ENCODE measurements around the gene ACTMAP. TPM values are rescaled to one million over a fixed set of nuclear protein-coding genes. Genes with fewer than 3 reads are reported as not detected.

ACTMAP gene
- total RNA-seq, 1 experiment from 2014 or later = 27.7 TPM

GRCh38 chr19:40726279-40726678 is 24.0 kb downstream of the ACTMAP start:
- H3K9me3 Mint-ChIP-seq = peaks cover 0 to 3% of the 10 kb centered on the region in 2 experiments; a peak in 1 of 5 replicates
- no peaks in the 10 kb centered on the region for H3K79me1 ChIP-seq (ENCODE audit: insufficient read depth, low read depth, low read length, poor library complexity, severe bottlenecking)
- WGBS (ENCODE audit: extremely low coverage, insufficient read length, low lambda C conversion rate) = no CpG with 5 or more reads among the region's 4 CpGs

More at GRCh38 chr19:40726279-40726678, 24.0 kb downstream of the ACTMAP start:
- no peak overlapping the region for H3K27ac Mint-ChIP-seq
- Histone ChIP-seq H3K23ac (ENCODE audit: insufficient read length, low read depth, low read length) (no peak overlapping the region), H4K20me1 (ENCODE audit: control insufficient read depth, insufficient read depth, insufficient read length) (no peaks in the 10 kb centered on the region), H3K4me1 (ENCODE audit: insufficient read depth, low read length) (no peaks in the 10 kb centered on the region), H3K27me3 (ENCODE audit: insufficient read depth, low read length) (no peaks in the 10 kb centered on the region), H3K79me2 (ENCODE audit: insufficient read depth, low read length) (peaks cover 2% of the 10 kb centered on the region; the same call in 1 of the 2 replicates), H2BK12ac (ENCODE audit: insufficient read length, low read depth, low read length) (no peak overlapping the region), H3K27ac (ENCODE audit: insufficient read length, low read depth, low read length) (no peak overlapping the region), H4K91ac (ENCODE audit: insufficient read length, low read depth, low read length) (no peak overlapping the region), H2AFZ (ENCODE audit: low read length) (no peak overlapping the region), H3K4ac (ENCODE audit: low read depth, low read length) (no peak overlapping the region), H3K14ac (ENCODE audit: insufficient read depth, low read length) (no peak overlapping the region), H3K4me2 (ENCODE audit: insufficient read depth, insufficient read length, low read length) (no peak overlapping the region), H2BK15ac (ENCODE audit: low read depth, low read length) (no peak overlapping the region), H2BK20ac (ENCODE audit: low read depth, low read length, poor library complexity, severe bottlenecking) (no peak overlapping the region), H3K9ac (ENCODE audit: extremely low read depth, insufficient read length, low read length) (no peak overlapping the region), H2AK5ac (ENCODE audit: insufficient read length, low read length) (no peak overlapping the region), H3K23me2 (ENCODE audit: insufficient read length, low read depth, low read length, poor library complexity, severe bottlenecking) (no peaks in the 10 kb centered on the region), H4K8ac (replicated peaks; ENCODE audit: insufficient read length, low read depth, low read length) (no peak overlapping the region), H3K56ac (ENCODE audit: insufficient read length, low read depth, low read length) (no peak overlapping the region), H2BK5ac (ENCODE audit: insufficient read length, low read length) (no peak overlapping the region), H3K18ac (ENCODE audit: insufficient read length, low read depth, low read length) (no peak overlapping the region), H2BK120ac (ENCODE audit: low read depth, low read length, poor library complexity, severe bottlenecking) (no peak overlapping the region), H3T11ph (ENCODE audit: low read length) (no peak overlapping the region), H3K9me3 (ENCODE audit: control insufficient read depth, low read depth, low read length) (no peaks in the 10 kb centered on the region), H4K5ac (ENCODE audit: insufficient read length, low read depth, low read length) (no peak overlapping the region)
- H3K4me1 Mint-ChIP-seq = no peaks in the 10 kb centered on the region
- H3K4me3 Mint-ChIP-seq = no peak overlapping the region
- DNase-seq = no peak
- no peaks in the 10 kb centered on the region for H3K27me3 Mint-ChIP-seq (ENCODE audit: low read depth)
- H3K36me3 Mint-ChIP-seq (ENCODE audit: insufficient read depth in 1 of 3, low read depth in 3 of 3) = peaks cover 18 to 65% (median 33%) of the 10 kb centered on the region in 3 experiments; a peak in 6 of 7 replicates
- TF ChIP-seq, protein P1, sequence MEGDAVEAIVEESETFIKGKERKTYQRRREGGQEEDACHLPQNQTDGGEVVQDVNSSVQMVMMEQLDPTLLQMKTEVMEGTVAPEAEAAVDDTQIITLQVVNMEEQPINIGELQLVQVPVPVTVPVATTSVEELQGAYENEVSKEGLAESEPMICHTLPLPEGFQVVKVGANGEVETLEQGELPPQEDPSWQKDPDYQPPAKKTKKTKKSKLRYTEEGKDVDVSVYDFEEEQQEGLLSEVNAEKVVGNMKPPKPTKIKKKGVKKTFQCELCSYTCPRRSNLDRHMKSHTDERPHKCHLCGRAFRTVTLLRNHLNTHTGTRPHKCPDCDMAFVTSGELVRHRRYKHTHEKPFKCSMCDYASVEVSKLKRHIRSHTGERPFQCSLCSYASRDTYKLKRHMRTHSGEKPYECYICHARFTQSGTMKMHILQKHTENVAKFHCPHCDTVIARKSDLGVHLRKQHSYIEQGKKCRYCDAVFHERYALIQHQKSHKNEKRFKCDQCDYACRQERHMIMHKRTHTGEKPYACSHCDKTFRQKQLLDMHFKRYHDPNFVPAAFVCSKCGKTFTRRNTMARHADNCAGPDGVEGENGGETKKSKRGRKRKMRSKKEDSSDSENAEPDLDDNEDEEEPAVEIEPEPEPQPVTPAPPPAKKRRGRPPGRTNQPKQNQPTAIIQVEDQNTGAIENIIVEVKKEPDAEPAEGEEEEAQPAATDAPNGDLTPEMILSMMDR (conservative IDR thresholded peaks at IDR 0.05) = no peak

All from H9 (cell line).